SU-DHL-6 (cell line): Measurements from ENCODE around the gene DNAAF5.

Source experiments
- CTCF ChIP-seq: fragments of 200-600 bp; sonication (generic); IDR thresholded peaks from one replicate; pipeline ENCODE4 v1.5.1; 2017; ENCODE audit warnings: antibody characterized with exemption, mild to moderate bottlenecking, low read length, moderate library complexity; ENCODE audit not compliant: insufficient read depth, poor library complexity, severe bottlenecking
- EZH2phosphoT487 ChIP-seq: fragments of 200-600 bp; sonication (generic), shearing (Covaris generic); conservative IDR thresholded peaks from 2 replicates; pipeline ENCODE4 v1.6.1; 2018; ENCODE audit warnings: mild to moderate bottlenecking, antibody characterized with exemption, low read length, moderate library complexity, mixed read lengths

DNA sequence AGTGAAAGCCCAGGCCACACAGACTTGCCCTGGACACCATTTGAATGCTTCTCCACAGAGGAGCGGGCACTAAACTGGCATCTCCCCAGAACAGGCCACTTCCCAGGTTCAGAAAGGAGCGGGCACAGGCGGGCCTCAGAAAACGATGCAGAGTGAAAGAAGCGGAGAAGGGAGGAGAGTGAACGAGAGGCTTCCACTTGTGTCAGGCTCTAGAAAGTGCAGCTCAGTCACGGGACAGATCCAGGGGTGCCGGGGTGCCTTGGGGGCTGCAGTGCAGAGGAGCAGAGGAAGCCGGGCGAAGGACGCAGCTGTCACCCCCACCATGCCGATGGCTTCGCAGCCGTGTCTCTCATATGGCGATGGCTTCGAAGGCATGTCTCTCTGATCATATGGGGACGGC, 26.7 kb downstream of the DNAAF5 start:
- TF ChIP-seq EZH2phosphoT487 = no peak
- TF ChIP-seq CTCF = no peak
